IMR-90 (cell line): Measurements from ENCODE around the gene FAM20A.

Source experiments
- BHLHE40 ChIP-seq: fragments of 150-350 bp; IDR thresholded peaks from 2 replicates; pipeline ENCODE4 v1.6.1; 2016; ENCODE audit warnings: mild to moderate bottlenecking, low read depth, low read length
- CHD1 ChIP-seq: IDR thresholded peaks from 2 replicates; pipeline ENCODE4 v1.6.1; 2012; ENCODE audit warnings: low read depth, low read length, improper control_type of control experiment
- CTCF ChIP-seq: conservative IDR thresholded peaks from 2 replicates; pipeline ENCODE4 v1.5.1; 2012; ENCODE audit warnings: mild to moderate bottlenecking, low read depth, low read length, improper control_type of control experiment
- ELK1 ChIP-seq: fragments of 150-350 bp; IDR thresholded peaks from 2 replicates; pipeline ENCODE4 v1.6.1; 2016; ENCODE audit warnings: low read depth, mild to moderate bottlenecking, low read length, moderate library complexity, borderline replicate concordance
- MAFK ChIP-seq: IDR thresholded peaks from 2 replicates; pipeline ENCODE4 v1.6.1; 2012; ENCODE audit warnings: low read depth, low read length, improper control_type of control experiment
- MXI1 ChIP-seq: IDR thresholded peaks from 2 replicates; pipeline ENCODE4 v1.6.1; 2012; ENCODE audit warnings: low read depth, mild to moderate bottlenecking, low read length, moderate library complexity, borderline replicate concordance
- POLR2A ChIP-seq: IDR thresholded peaks from 2 replicates; pipeline ENCODE4 v1.6.1; 2012; ENCODE audit warnings: mild to moderate bottlenecking, low read depth, low read length
- SMC3 ChIP-seq: fragments of 150-350 bp; IDR thresholded peaks from 2 replicates; pipeline ENCODE4 v1.6.1; 2016; ENCODE audit warnings: low read depth, mild to moderate bottlenecking, antibody characterized with exemption, low read length, moderate library complexity
- USF2 ChIP-seq: fragments of 150-350 bp; IDR thresholded peaks from 2 replicates; pipeline ENCODE4 v1.6.1; 2017; ENCODE audit warnings: mild to moderate bottlenecking, antibody characterized with exemption, low read length, low read depth

- TF ChIP-seq POLR2A (no peak), CTCF (no peak), CHD1 (no peak), MXI1 (no peak), USF2 (no peak), ELK1 (no peak), SMC3 (no peak), BHLHE40 (no peak), MAFK (no peak)
Observed at GRCh38 chr17:68598074-68598473, 3.1 kb downstream of the FAM20A start.
